Subcutaneous preadipocyte (primary cell): Measurements from ENCODE around the gene RTKN2. TPM values are rescaled to one million over a fixed set of nuclear protein-coding genes. Genes with fewer than 3 reads are reported as not detected.

Experiments
- total RNA-seq: library from RNA; depleted of rRNA; stranded (reverse); fragments of >200 nt; gene quantifications from 2 replicates; pipeline ENCODE4 v1.2.3, GENCODE V29; 2012

Gene RTKN2, protein sequence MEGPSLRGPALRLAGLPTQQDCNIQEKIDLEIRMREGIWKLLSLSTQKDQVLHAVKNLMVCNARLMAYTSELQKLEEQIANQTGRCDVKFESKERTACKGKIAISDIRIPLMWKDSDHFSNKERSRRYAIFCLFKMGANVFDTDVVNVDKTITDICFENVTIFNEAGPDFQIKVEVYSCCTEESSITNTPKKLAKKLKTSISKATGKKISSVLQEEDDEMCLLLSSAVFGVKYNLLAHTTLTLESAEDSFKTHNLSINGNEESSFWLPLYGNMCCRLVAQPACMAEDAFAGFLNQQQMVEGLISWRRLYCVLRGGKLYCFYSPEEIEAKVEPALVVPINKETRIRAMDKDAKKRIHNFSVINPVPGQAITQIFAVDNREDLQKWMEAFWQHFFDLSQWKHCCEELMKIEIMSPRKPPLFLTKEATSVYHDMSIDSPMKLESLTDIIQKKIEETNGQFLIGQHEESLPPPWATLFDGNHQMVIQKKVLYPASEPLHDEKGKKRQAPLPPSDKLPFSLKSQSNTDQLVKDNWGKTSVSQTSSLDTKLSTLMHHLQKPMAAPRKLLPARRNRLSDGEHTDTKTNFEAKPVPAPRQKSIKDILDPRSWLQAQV
- total RNA-seq, result 0.37 and 0.39 TPM in 2 replicates

GRCh38 chr10:62268399-62269114, at the start of gene RTKN2:
TSS of gene RTKN2 (minus strand) at chr10:62268844. CDS start at chr10:62268610, 234 bp downstream.

Other genes with a start within 250 kb of the RTKN2 start
- gene ZNF365, start 105.5 kb upstream of the RTKN2 start, total RNA-seq, result 0.59 TPM in 1 of 2 replicates, not detected in the other